Calu3 (cell line): ENCODE measurements around the gene CLEC12A. TPM values are rescaled to one million over a fixed set of nuclear protein-coding genes. Genes with fewer than 3 reads are reported as not detected.

ENCODE experiments used
- BruUV-seq: library from RNA; stranded (reverse); fragments of 400-500 nt; replicated peaks from 2 replicates; lab custom pipeline; 2021; lab: Mats Ljungman, UMichigan
- CTCF ChIA-PET: fragments of 300-600 bp; sonication (Branson Sonifier 250); formaldehyde crosslinking; loops from one replicate; lab custom pipeline; 2022; ENCODE audit warnings: antibody characterized with exemption; lab: Charles Lee
- DNase-seq: peaks from one replicate; pipeline ENCODE4 v3.0.0; 2022
- H3K27ac Mint-ChIP-seq: one replicate; pipeline ENCODE4 v1.8.0; 2022; ENCODE audit warnings: mixed read lengths; ENCODE audit not compliant: unreplicated experiment
- H3K27me3 Mint-ChIP-seq: one replicate; pipeline ENCODE4 v1.8.0; 2022; ENCODE audit warnings: mixed read lengths; ENCODE audit not compliant: unreplicated experiment
- H3K36me3 Mint-ChIP-seq: one replicate; pipeline ENCODE4 v1.8.0; 2022; ENCODE audit warnings: mild to moderate bottlenecking, moderate library complexity, mixed read lengths; ENCODE audit not compliant: insufficient read depth, unreplicated experiment
- H3K4me1 Mint-ChIP-seq: one replicate; pipeline ENCODE4 v1.8.0; 2022; ENCODE audit warnings: mild to moderate bottlenecking, low read depth, mixed read lengths; ENCODE audit not compliant: unreplicated experiment
- H3K4me3 Mint-ChIP-seq: one replicate; pipeline ENCODE4 v1.8.0; 2022; ENCODE audit warnings: mild to moderate bottlenecking, low read depth, moderate library complexity, mixed read lengths; ENCODE audit not compliant: unreplicated experiment
- H3K9me3 Mint-ChIP-seq: one replicate; pipeline ENCODE4 v1.8.0; 2022; ENCODE audit warnings: low read depth, mixed read lengths; ENCODE audit not compliant: unreplicated experiment
- intact Hi-C: fragments of 100-400 bp; cut with micrococcal nuclease; formaldehyde crosslinking; loops from one replicate; pipeline ENCODE4 v1.10.0; 2022; ENCODE audit not compliant: unreplicated experiment
- total RNA-seq: library from RNA; stranded (reverse); gene quantifications from 2 replicates; pipeline ENCODE4 v1.2.3, GENCODE V29; 2022
- TF ChIP-seq, protein P1 (sequence below): fragments of 200-600 bp; IDR thresholded peaks from one replicate; pipeline ENCODE4 v1.8.0; 2022; ENCODE audit warnings: antibody characterized with exemption; ENCODE audit not compliant: unreplicated experiment

CLEC12A gene
- total RNA-seq, 1 experiment from 2014 or later: not detected

DNA sequence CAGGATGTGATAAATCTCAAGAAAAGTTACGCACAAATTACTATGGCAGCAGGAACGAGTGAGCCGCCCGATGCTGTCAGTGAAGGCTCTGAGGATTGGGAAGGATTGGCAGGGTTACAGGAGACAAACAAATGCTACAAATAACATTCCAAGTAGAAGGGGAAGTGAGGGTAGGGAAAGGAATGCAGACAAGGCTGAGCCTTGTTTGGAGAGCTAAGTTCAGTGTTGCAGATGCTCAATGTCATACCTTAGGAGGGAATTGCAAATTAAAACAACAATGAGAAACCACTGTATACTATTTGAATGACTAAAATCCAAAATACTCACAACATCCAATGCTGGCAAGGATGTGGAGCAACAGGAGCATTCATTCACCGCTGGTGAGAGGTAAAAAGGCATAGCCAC lies 60.6 kb downstream of the CLEC12A start:
- no TSS peak for BruUV-seq
- intact Hi-C loops: no loop called here
- DNase-seq: no peak
- Mint-ChIP-seq H3K27ac (no peak overlapping the region), H3K4me1 (peaks cover 9% of the 10 kb centered on the region), H3K9me3 (no peaks in the 10 kb centered on the region), H3K27me3 (no peaks in the 10 kb centered on the region), H3K36me3 (no peaks in the 10 kb centered on the region), H3K4me3 (no peak overlapping the region)
- TF ChIP-seq, protein P1, sequence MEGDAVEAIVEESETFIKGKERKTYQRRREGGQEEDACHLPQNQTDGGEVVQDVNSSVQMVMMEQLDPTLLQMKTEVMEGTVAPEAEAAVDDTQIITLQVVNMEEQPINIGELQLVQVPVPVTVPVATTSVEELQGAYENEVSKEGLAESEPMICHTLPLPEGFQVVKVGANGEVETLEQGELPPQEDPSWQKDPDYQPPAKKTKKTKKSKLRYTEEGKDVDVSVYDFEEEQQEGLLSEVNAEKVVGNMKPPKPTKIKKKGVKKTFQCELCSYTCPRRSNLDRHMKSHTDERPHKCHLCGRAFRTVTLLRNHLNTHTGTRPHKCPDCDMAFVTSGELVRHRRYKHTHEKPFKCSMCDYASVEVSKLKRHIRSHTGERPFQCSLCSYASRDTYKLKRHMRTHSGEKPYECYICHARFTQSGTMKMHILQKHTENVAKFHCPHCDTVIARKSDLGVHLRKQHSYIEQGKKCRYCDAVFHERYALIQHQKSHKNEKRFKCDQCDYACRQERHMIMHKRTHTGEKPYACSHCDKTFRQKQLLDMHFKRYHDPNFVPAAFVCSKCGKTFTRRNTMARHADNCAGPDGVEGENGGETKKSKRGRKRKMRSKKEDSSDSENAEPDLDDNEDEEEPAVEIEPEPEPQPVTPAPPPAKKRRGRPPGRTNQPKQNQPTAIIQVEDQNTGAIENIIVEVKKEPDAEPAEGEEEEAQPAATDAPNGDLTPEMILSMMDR: no peak
- CTCF ChIA-PET: interaction anchor here (0.7 kb wide), 1 partner anchor 18 kb away, joined by 5 read pairs; no protein-coding TSS in a partner anchor

DNA sequence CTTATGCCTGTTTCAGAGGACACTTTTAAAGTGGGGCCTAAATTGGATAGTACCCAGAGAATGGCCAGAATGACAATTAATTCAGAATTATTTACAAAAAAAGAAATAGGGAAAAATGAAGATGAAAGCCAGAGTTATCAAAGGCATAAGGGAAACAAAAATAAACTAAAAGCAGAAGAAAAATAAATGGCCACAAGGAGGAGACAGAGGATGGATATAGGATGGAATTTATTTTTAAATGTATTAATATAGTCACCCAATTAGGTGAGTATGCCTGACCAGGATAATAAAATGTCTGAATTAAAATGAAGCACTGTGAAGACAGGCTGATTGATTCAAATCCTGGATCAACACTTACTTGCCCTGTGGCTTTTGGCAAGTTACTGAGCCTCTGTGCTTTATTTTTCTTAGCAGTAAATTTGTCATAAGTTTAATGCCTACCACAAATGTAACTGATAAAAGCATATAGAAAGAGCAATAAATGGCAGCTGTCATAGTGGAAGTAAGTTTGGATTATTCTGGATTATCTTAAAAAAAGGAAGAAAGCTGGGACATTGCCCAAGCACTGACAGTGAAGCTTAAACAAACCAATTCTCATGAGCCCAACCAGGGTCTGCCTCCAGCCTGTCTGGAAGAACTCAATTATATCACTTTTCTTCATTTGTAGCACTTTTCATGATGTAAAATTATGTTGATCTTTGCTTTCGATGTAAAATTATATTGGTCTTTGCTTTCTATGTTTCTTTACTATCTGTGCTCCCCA lies 62.8 kb downstream of the CLEC12A start:
- no peaks in the 10 kb centered on the region for H3K27me3 Mint-ChIP-seq
- H3K4me3 Mint-ChIP-seq: no peak overlapping the region
- TF ChIP-seq, protein P1: no peak
- no peaks in the 10 kb centered on the region for H3K9me3 Mint-ChIP-seq
- CTCF ChIA-PET: interaction anchor here (1.0 to 1.2 kb wide), 2 partner anchors 24 to 106 kb away, joined by 4 read pairs; no protein-coding TSS in a partner anchor
- intact Hi-C loops: loop anchor here (1.0 kb wide), 1 partner anchor 106 kb away; no protein-coding TSS in a partner anchor
- H3K4me1 Mint-ChIP-seq: no peaks in the 10 kb centered on the region
- no peak overlapping the region for H3K27ac Mint-ChIP-seq
- no peak for DNase-seq
- no peaks in the 10 kb centered on the region for H3K36me3 Mint-ChIP-seq
- BruUV-seq: no TSS peak

Other genes with a start within 250 kb of the CLEC12A start
- not detected in 2 replicates for gene CLECL1, start 238.3 kb upstream of the CLEC12A start, total RNA-seq
- gene CD69, start 210.5 kb upstream of the CLEC12A start, total RNA-seq: 1.7 and 2.6 TPM in 2 replicates
- gene KLRF1, start 143.9 kb upstream of the CLEC12A start, total RNA-seq: 0.32 TPM in 1 of 2 replicates, not detected in the other
- 0.51 TPM in 1 of 2 replicates, not detected in the other for gene CLEC2B, start 102.1 kb upstream of the CLEC12A start, total RNA-seq
- not detected in 2 replicates for gene KLRF2, start 89.9 kb upstream of the CLEC12A start, total RNA-seq
- not detected in 2 replicates for gene CLEC2A, start 39.0 kb upstream of the CLEC12A start, total RNA-seq
- gene CLEC1B, start 27.7 kb downstream of the CLEC12A start, total RNA-seq: not detected in 2 replicates
- gene CLEC12B, start 39.2 kb downstream of the CLEC12A start, total RNA-seq: not detected in 2 replicates
- not detected in 2 replicates for gene CLEC9A, start 59.3 kb downstream of the CLEC12A start, total RNA-seq
- not detected in 2 replicates for gene CLEC1A, start 127.6 kb downstream of the CLEC12A start, total RNA-seq
- gene CLEC7A, start 158.8 kb downstream of the CLEC12A start, total RNA-seq: 1.2 and 1.4 TPM in 2 replicates
- gene OLR1, start 200.7 kb downstream of the CLEC12A start, total RNA-seq: not detected in 2 replicates
- gene TMEM52B, start 207.6 kb downstream of the CLEC12A start, total RNA-seq: not detected in 2 replicates
- gene GABARAPL1, start 241.5 kb downstream of the CLEC12A start, total RNA-seq: 54.8 and 61.0 TPM in 2 replicates